HUES64 (cell line): ENCODE data around the gene PLEKHA6.

Experiments used
- H3K27ac ChIP-seq: 2 replicates; pipeline ENCODE4 v1.7.0; 2013; ENCODE audit warnings: low read depth, low read length, inconsistent platforms
- H3K27me3 ChIP-seq: 2 replicates; pipeline ENCODE4 v1.6.1; 2013; ENCODE audit warnings: mild to moderate bottlenecking, low read length; ENCODE audit not compliant: insufficient read depth
- H3K36me3 ChIP-seq: 2 replicates; pipeline ENCODE4 v1.6.1; 2013; ENCODE audit warnings: mild to moderate bottlenecking, low read length; ENCODE audit not compliant: insufficient read depth
- H3K4me1 ChIP-seq: 2 replicates; pipeline ENCODE4 v1.6.1; 2013; ENCODE audit warnings: mild to moderate bottlenecking, low read length, moderate library complexity; ENCODE audit not compliant: insufficient read depth
- H3K4me3 ChIP-seq: 2 replicates; pipeline ENCODE4 v1.5.1; 2013; ENCODE audit warnings: mild to moderate bottlenecking, low read length, moderate library complexity
- H3K9ac ChIP-seq: 2 replicates; pipeline ENCODE4 v1.6.1; 2013; ENCODE audit warnings: mild to moderate bottlenecking, low read depth, low read length
- H3K9me3 ChIP-seq: 2 replicates; pipeline ENCODE4 v1.6.1; 2013; ENCODE audit warnings: low read depth, low read length; ENCODE audit not compliant: insufficient read depth
- WGBS: fragments of 150-250, 120-280 bp; methylation state at CpG from one replicate; pipeline ENCODE4 v1.1.7; 2013; ENCODE audit warnings: missing lambda C conversion rate; 5-methylcytosine and 5-hydroxymethylcytosine counted together

Gene PLEKHA6

DNA sequence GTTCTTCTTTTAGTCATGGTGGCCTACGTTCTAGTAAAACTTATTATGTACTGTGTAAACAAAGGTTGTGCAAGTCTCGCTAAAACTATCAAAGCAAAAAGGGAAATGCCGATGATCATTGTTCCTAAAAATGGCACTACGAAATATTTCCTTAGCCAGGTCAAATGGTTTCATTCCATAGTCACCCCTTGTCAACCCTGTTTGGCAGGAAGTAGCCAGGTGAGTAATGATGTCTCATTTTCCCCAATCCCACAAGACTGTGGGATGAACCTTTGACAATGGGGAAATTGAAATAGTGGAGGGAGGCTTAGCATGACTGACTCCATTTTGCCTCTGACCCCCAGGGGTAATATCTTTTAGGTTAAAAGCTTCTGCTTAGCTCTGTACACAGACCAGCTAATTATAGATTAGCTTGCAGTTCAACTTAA lies 188.0 kb downstream of the PLEKHA6 start:
- Histone ChIP-seq H3K9ac (no peak overlapping the region), H3K36me3 (no peaks in the 10 kb centered on the region), H3K27ac (no peak overlapping the region), H3K4me1 (no peaks in the 10 kb centered on the region), H3K27me3 (peaks cover 3% of the 10 kb centered on the region; the same call in 1 of the 2 replicates), H3K4me3 (no peak overlapping the region), H3K9me3 (peaks cover 29% of the 10 kb centered on the region)
- 86% methylated on average over 4 of the region's 4 CpGs for WGBS

DNA sequence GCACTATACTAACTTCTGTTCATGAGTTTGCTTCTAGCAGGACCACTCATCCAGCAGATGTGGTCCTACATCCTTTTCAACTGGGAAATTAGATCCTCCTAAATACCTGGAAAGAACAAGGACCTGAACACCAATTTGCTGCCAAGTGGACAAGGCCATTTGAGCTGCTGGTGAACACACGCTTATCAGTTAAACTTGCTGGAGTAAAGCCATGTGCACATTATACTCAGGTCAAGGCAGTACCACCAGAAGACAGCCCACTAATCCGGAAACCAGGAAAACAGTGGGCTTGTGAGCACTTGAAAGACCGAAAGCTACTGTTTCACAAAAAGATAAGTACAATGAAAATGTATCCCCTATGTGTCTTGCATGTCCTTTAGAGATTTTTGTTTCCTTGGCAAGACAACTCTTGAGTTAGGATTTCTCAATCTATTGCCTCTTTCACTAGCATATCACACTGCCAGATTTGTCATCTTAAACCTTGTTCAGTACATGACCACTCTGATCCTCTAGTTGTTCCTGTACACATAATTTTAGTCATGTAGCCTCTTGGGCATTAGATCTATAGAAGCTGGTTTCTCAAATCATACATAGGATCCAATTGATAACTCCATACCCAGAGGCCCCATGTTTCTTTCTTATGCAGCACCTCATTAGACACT lies 189.1 kb downstream of the PLEKHA6 start:
- Histone ChIP-seq H3K27ac (no peak overlapping the region), H3K9ac (no peak overlapping the region), H3K9me3 (peaks cover 29% of the 10 kb centered on the region), H3K4me1 (no peaks in the 10 kb centered on the region), H3K4me3 (no peak overlapping the region), H3K36me3 (no peaks in the 10 kb centered on the region), H3K27me3 (peaks cover 3% of the 10 kb centered on the region; the same call in 1 of the 2 replicates)
- 90% methylated on average over 3 of the region's 3 CpGs for WGBS

DNA sequence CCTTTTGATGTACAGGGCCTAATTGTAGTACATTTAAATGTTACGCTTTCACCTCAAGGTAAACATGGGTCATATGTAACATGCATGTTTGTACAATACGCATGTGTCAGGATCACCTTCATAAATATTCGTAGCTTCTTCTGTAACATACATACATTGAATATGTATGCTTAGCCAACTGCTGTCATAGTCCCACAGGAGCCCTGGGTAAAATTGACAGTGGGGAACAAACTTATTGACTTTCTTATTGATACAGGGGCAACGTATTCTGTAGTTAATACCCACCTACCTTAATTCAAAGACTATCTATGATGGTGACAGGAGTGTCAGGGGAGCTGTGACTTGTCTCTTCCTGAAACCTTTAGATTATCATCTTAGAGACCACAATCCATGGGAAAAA lies 189.9 kb downstream of the PLEKHA6 start:
- Histone ChIP-seq H3K27ac (no peak overlapping the region), H3K9me3 (peaks cover 29% of the 10 kb centered on the region), H3K4me3 (no peak overlapping the region), H3K27me3 (peaks cover 2% of the 10 kb centered on the region; the same call in 1 of the 2 replicates), H3K9ac (no peak overlapping the region), H3K4me1 (no peaks in the 10 kb centered on the region), H3K36me3 (no peaks in the 10 kb centered on the region)
- 96% methylated on average over 3 of the region's 4 CpGs for WGBS
